Nephron (organoid): ENCODE results near the gene ALLC.

ENCODE experiments used
- H3K27ac Mint-ChIP-seq, 3 experiments: 2 replicates each; pipeline ENCODE4 v1.8.0; 2020; ENCODE audit warnings: mixed read lengths in 3 of 3, mild to moderate bottlenecking in 2 of 3, moderate library complexity in 1 of 3
- H3K27me3 Mint-ChIP-seq: 2 replicates; pipeline ENCODE4 v1.8.0; 2021; ENCODE audit warnings: low read depth, mild to moderate bottlenecking, moderate library complexity, mixed read lengths
- H3K36me3 Mint-ChIP-seq: 2 replicates; pipeline ENCODE4 v1.8.0; 2020; ENCODE audit warnings: low read depth, mixed read lengths
- H3K4me1 Mint-ChIP-seq: 2 replicates; pipeline ENCODE4 v1.8.0; 2020; ENCODE audit warnings: mixed read lengths
- H3K4me3 Mint-ChIP-seq, 3 experiments: 2 replicates each; pipeline ENCODE4 v1.8.0; 2020; ENCODE audit warnings: mild to moderate bottlenecking in 3 of 3, mixed read lengths in 3 of 3, moderate library complexity in 2 of 3
- H3K9me3 Mint-ChIP-seq: 2 replicates; pipeline ENCODE4 v1.8.0; 2020; ENCODE audit warnings: mixed read lengths
- CTCF ChIP-seq, 3 experiments: fragments of 200-600 bp; sonication (generic); IDR thresholded peaks; one replicate each; pipeline ENCODE4 v1.5.0; 2021; ENCODE audit warnings: antibody characterized with exemption in 3 of 3; ENCODE audit not compliant: unreplicated experiment in 3 of 3

The ALLC gene

GRCh38 chr2:3630631-3631030, 27.4 kb upstream of the ALLC start:
- TF ChIP-seq CTCF (IDR thresholded peaks at IDR 0.05; ENCODE audit: unreplicated experiment in 3 of 3), result no peak
- Mint-ChIP-seq H3K36me3 (no peaks in the 10 kb centered on the region), H3K4me1 (no peaks in the 10 kb centered on the region), H3K27ac (no peak overlapping the region), H3K4me3 (no peak overlapping the region), H3K9me3 (no peaks in the 10 kb centered on the region), H3K27me3 (peaks cover 4% of the 10 kb centered on the region)

- Mint-ChIP-seq H3K27ac (no peak overlapping the region), H3K9me3 (no peaks in the 10 kb centered on the region), H3K4me3 (no peak overlapping the region), H3K27me3 (peaks cover 4% of the 10 kb centered on the region), H3K36me3 (no peaks in the 10 kb centered on the region), H3K4me1 (no peaks in the 10 kb centered on the region)
- TF ChIP-seq CTCF (IDR thresholded peaks at IDR 0.05; ENCODE audit: unreplicated experiment in 3 of 3), result no peak
Observed at GRCh38 chr2:3631161-3631850, 26.7 kb upstream of the ALLC start.

- no peak for TF ChIP-seq CTCF (IDR thresholded peaks at IDR 0.05; ENCODE audit: unreplicated experiment in 3 of 3)
Observed at GRCh38 chr2:3631851-3632659, 25.9 kb upstream of the ALLC start.

DNA sequence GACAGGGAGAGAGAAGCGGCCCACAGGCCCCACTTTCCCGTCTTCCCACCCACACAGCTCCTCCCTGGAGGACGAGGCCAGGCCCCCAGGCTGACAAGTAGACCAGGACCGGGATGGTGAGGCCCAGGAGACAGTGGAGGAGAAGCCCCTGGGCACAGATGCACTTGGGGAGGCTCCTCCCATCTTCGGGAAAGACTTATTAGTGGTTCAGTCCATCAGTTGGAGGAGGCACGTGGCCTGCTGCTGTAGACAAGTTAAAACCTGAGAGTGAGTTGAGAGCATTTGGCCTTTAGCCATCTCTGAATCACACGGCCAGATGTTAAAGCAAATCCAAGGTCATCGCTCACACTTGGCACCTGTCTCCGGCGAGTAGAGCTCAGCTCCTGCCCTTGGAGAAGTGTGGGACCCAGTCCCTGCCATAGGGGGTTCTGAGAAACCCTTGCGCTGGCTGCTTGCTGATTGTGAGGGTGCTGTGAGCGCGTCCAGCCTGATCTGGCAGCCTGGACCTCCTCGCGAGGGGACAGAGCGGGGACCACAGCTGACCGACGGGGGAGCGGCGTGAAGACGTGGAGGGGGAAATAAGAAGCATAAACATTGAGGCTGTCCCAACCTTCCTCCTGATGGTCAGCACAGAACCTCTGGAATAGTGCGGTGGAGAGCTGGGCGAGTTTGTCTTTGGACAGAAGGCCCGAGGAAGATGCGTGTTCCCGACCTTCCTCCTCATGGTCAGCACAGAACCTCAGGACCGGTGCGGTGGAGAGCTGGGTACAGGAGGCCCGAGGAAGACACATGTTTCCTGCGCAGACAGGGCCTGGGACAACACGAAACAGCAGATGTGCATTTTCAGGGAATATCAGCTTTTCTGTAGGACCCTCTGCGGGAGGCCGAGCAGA, 24.7 kb upstream of the ALLC start:
- Mint-ChIP-seq H3K9me3 (no peaks in the 10 kb centered on the region), H3K27me3 (peaks cover 4% of the 10 kb centered on the region), H3K4me1 (no peaks in the 10 kb centered on the region), H3K36me3 (no peaks in the 10 kb centered on the region), H3K27ac (no peak overlapping the region), H3K4me3 (no peak overlapping the region)
- no peak for TF ChIP-seq CTCF (IDR thresholded peaks at IDR 0.05; ENCODE audit: unreplicated experiment in 3 of 3)

More at GRCh38 chr2:3631851-3632659, 25.9 kb upstream of the ALLC start:
- H3K27ac Mint-ChIP-seq, result no peak overlapping the region
- no peaks in the 10 kb centered on the region for H3K4me1 Mint-ChIP-seq
- peaks cover 4% of the 10 kb centered on the region for H3K27me3 Mint-ChIP-seq
- H3K36me3 Mint-ChIP-seq, result no peaks in the 10 kb centered on the region
- H3K4me3 Mint-ChIP-seq, result no peak overlapping the region
- no peaks in the 10 kb centered on the region for H3K9me3 Mint-ChIP-seq

DNA sequence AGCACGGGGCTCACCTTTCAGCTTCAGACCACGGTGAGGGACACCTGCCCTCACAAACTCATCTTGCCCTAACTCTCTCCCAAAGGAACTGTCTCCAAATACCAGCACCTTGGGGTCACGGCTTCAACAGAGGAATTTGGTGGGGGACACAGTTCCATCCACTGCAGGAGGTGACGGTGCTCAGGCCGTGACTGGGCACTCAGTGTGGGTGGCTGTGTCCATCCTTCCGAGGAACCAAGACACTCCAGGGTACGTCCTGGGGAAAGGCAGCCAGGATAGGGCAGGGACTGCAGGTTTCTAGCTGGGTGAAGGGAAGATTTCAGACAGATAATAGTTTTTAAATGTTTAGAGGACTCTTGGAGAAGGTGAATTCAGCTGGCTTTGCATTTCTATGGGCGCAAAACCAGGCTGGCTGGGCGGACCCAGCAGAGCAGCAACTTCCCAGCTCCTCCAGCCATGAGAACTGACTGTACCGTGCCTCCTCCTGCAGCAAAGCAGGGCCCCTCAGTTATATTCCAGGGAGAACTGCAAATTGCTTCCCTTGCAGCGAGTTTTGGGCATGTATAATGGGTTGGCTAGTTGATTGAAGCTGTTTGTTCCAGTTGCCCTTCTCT, 23.9 kb upstream of the ALLC start:
- Mint-ChIP-seq H3K36me3 (no peaks in the 10 kb centered on the region), H3K27me3 (peaks cover 4% of the 10 kb centered on the region), H3K4me1 (no peaks in the 10 kb centered on the region), H3K9me3 (no peaks in the 10 kb centered on the region), H3K27ac (no peak overlapping the region), H3K4me3 (no peak overlapping the region)
- no peak for TF ChIP-seq CTCF (IDR thresholded peaks at IDR 0.05; ENCODE audit: unreplicated experiment in 3 of 3)
